Panc1 (cell line): ENCODE results near the gene AOC1. TPM values are rescaled to one million over a fixed set of nuclear protein-coding genes. Genes with fewer than 3 reads are reported as not detected.

Experiments
- ATAC-seq: fragments of 200-7000 bp; cut with Tn5 transposase; 2 replicates; pipeline ENCODE4 v1.9.1; 2020; ENCODE audit warnings: mild to moderate bottlenecking, moderate library complexity
- BruUV-seq: library from RNA; stranded (reverse); fragments of 400-500 nt; replicated peaks from 2 replicates; lab custom pipeline; 2021; lab: Mats Ljungman, UMichigan
- CTCF ChIA-PET: fragments of 300-600 bp; sonication (Branson Sonifier 250); formaldehyde crosslinking; loops from one replicate; lab custom pipeline; 2022; ENCODE audit warnings: antibody characterized with exemption; lab: Charles Lee
- POLR2A ChIA-PET: fragments of 300-600 bp; sonication (Branson Sonifier 250); formaldehyde crosslinking; loops from one replicate; lab custom pipeline; 2022; ENCODE audit warnings: antibody characterized with exemption; lab: Charles Lee
- DNase-seq: peaks from one replicate; pipeline ENCODE4 v3.0.0-alpha.2; 2010; ENCODE audit warnings: low read depth, low spot score
- H3K27ac ChIP-seq: 2 replicates; pipeline ENCODE4 v1.5.1; 2011; ENCODE audit warnings: mild to moderate bottlenecking, low read length, inconsistent platforms
- H3K27me3 ChIP-seq: fragments of 200-500 bp; sonication (Bioruptor generic); 2 replicates; pipeline ENCODE4 v1.6.0; 2014; ENCODE audit warnings: low read length, inconsistent platforms; ENCODE audit not compliant: control insufficient read depth, insufficient read depth
- H3K36me3 ChIP-seq: fragments of 200-500 bp; sonication (Bioruptor generic); 2 replicates; pipeline ENCODE4 v1.5.1; 2014; ENCODE audit warnings: inconsistent platforms, mild to moderate bottlenecking, low read length, moderate library complexity; ENCODE audit not compliant: control insufficient read depth, insufficient read depth
- H3K4me1 ChIP-seq: 2 replicates; pipeline ENCODE4 v1.5.1; 2011; ENCODE audit warnings: inconsistent platforms, mild to moderate bottlenecking, low read length, moderate library complexity; ENCODE audit not compliant: control insufficient read depth, insufficient read depth
- H3K4me3 ChIP-seq, 2 experiments: 2 replicates each; pipeline ENCODE4 v1.5.1; 2011 to 2012; ENCODE audit warnings: low read depth in 2 of 2, low read length in 2 of 2, mild to moderate bottlenecking in 2 of 2, inconsistent platforms in 1 of 2, moderate library complexity in 1 of 2
- H3K9me3 ChIP-seq: fragments of 200-500 bp; sonication (Bioruptor generic); 2 replicates; pipeline ENCODE4 v1.5.1; 2014; ENCODE audit warnings: low read depth, mild to moderate bottlenecking, inconsistent platforms, low read length, moderate library complexity; ENCODE audit not compliant: control insufficient read depth, insufficient read depth
- CTCF ChIP-seq: fragments of 450-650 bp; IDR thresholded peaks from 2 replicates; pipeline ENCODE4 v1.5.1; 2017; ENCODE audit warnings: mild to moderate bottlenecking
- POLR2AphosphoS5 ChIP-seq: IDR thresholded peaks from 2 replicates; pipeline ENCODE4 v1.6.1; 2012; ENCODE audit warnings: mild to moderate bottlenecking, low read depth, low read length, moderate library complexity
- REST ChIP-seq, 2 experiments: IDR thresholded peaks; 2 replicates each; pipeline ENCODE4 v1.6.1; 2011 to 2012; ENCODE audit warnings: low read depth in 2 of 2, control low read depth in 1 of 2, low read length in 1 of 2, mild to moderate bottlenecking in 1 of 2, moderate library complexity in 1 of 2; ENCODE audit not compliant: insufficient read depth in 1 of 2
- SIN3A ChIP-seq: IDR thresholded peaks from 2 replicates; pipeline ENCODE4 v1.6.1; 2012; ENCODE audit warnings: low read depth, mild to moderate bottlenecking, low read length, moderate library complexity, borderline replicate concordance; ENCODE audit not compliant: insufficient read depth
- TCF7L2 ChIP-seq: IDR thresholded peaks from 2 replicates; pipeline ENCODE4 v1.6.1; 2011; ENCODE audit warnings: mild to moderate bottlenecking, low read depth, low read length, inconsistent platforms
- in situ Hi-C: cut with HindIII; loops from 2 replicates; pipeline ENCODE4 v1.10.0; 2016; ENCODE audit warnings: low sequenced_read_pairs, low pct_unique_long_range_greater_than_20kb
- intact Hi-C: fragments of 100-400 bp; cut with micrococcal nuclease; formaldehyde crosslinking; loops from one replicate; pipeline ENCODE4 v1.10.0; 2022; ENCODE audit not compliant: unreplicated experiment
- total RNA-seq: library from RNA; stranded (reverse); gene quantifications from one replicate; pipeline ENCODE4 v1.2.1, GENCODE V29; 2021; ENCODE audit not compliant: unreplicated experiment

AOC1 gene
- total RNA-seq, 1 experiment from 2014 or later = 0.15 TPM

GRCh38 chr7:150850273-150850672 is 2.0 kb upstream of the AOC1 start:
- H3K27me3 ChIP-seq = peaks cover 11% of the 10 kb centered on the region
- in situ Hi-C loops (no loop called here), intact Hi-C loops (no loop called here)
- ChIA-PET POLR2A (no interaction called here), CTCF (no interaction called here)
- no peaks in the 10 kb centered on the region for H3K9me3 ChIP-seq
- H3K4me3 ChIP-seq = no peak overlapping the region
- H3K36me3 ChIP-seq = no peaks in the 10 kb centered on the region
- H3K27ac ChIP-seq = no peak overlapping the region
- BruUV-seq = no TSS peak
- no peaks in the 10 kb centered on the region for H3K4me1 ChIP-seq
- ATAC-seq = no peak
- no peak for DNase-seq
- TF ChIP-seq REST (IDR thresholded peaks at IDR 0.05; ENCODE audit: insufficient read depth in 1 of 2, low read depth in 2 of 2, low read length in 1 of 2) (no peak), CTCF (no peak), TCF7L2 (no peak), POLR2AphosphoS5 (no peak), SIN3A (no peak)

- POLR2A ChIA-PET = no interaction called here
- in situ Hi-C loops = no loop called here
- no TSS peak for BruUV-seq
Measured at GRCh38 chr7:150851492-150852370, 586 bp upstream of the AOC1 start.

More at GRCh38 chr7:150851492-150852370, 586 bp upstream of the AOC1 start:
- CTCF ChIA-PET = no interaction called here
- ATAC-seq (no peak), DNase-seq (no peak)
- Histone ChIP-seq H3K27ac (no peak overlapping the region), H3K36me3 (no peaks in the 10 kb centered on the region), H3K4me1 (no peaks in the 10 kb centered on the region), H3K27me3 (peaks cover 11% of the 10 kb centered on the region), H3K9me3 (no peaks in the 10 kb centered on the region), H3K4me3 (no peak overlapping the region)
- intact Hi-C loops = no loop called here
- no peak for TF ChIP-seq CTCF
- no peak for TF ChIP-seq SIN3A
